ENCODE data around the gene LMNA.
"Not testable (repeated sequence)": the region's sequence is repeated elsewhere in the genome, so short reads cannot be mapped to it uniquely, and the experiment has no call there.

LMNA gene

DNA sequence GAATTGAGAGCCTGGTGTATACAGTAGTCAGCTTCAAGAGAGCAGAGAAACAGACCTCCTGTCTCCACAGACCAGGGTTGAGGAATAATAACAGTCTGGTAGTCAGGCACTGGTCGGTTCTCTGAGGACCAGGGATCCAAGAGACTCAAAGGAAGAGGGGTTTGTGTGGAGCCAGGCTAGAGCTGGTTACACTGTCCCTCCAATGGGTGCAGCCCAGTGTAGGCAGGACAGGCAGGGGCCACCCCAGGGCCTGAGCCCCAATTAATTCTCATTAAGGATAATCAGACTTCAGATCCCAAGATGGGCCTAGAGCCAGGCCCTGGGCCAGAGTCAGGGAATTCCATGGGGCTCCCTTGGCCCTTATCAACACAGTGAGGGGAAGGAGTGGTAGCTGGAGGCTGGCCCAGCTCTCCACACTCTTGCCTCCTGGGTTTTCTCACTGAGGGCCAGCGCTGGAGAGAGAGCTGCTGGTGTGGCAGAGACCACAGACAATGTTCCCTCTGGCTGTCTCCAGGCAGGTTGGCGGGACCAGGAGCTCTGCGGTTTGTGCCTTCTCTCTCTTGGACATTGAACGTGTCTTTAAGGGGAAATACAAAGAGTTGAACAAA is 48.0 kb downstream of the LMNA start:
- no peak for DNase-seq (ENCODE audit: low read depth in 3 of 3)

GRCh38 chr1:156163712-156164111 is 49.2 kb downstream of the LMNA start:
- no peak for DNase-seq (ENCODE audit: low read depth in 3 of 3)

DNA sequence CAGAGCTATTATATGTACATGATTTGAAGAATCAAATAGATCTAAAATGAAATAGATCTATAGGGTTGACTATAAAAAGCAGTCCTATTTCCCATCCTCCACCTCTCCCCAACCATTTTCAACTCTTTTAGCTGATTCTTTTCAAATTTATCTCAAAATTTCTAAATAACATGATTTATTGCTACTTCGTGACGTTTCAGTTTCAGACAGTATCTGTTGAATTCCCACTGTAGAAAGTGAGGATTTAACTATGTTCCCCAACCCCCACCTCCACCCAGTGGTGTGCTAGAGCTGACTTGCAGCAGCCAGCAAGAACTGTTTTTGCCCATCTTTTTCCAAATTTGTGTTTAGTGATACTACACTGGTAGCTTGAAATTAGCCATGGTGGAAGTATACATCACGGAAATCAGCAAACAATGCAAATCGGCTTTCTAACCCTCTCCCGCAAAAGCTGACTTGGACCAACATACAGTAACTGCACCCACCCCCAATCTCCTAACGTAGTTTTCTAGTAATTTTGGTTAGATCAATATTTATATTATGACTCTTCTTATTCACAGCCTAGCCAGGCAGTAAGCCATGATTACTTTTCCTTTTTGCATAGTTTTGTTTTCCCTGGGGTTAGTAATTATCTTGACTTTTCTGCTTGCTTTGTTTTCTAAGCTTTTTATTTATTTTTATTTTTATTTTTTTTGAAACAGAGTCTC is 49.8 kb downstream of the LMNA start:
- no peak for DNase-seq (ENCODE audit: low read depth in 3 of 3)

GRCh38 chr1:156165083-156165482 is 50.6 kb downstream of the LMNA start:
- no peak for DNase-seq (ENCODE audit: low read depth in 3 of 3)

DNA sequence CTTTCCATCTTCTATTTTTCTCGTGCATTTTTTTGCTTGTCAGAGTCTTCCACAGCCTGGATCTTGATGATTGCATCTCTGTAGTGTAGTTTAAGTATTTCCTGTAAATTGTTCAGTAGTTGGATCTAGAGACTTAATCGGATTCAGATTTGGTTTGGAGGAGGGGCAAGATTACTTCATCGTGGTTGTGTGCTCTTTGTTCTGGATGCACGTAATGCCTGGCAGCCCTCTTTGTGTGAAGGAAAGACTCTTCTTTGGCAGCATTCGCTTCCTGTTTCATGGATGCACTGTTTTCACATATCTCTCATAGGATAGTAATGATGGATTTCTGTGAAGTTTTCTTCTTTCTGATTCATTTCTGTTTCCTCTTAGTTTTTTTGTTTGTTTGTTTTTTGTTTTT is 53.0 kb downstream of the LMNA start:
- DNase-seq (ENCODE audit: low read depth in 3 of 3) = no peak

GRCh38 chr1:156172696-156173470 is 58.4 kb downstream of the LMNA start:
- no peak for DNase-seq (ENCODE audit: low read depth in 3 of 3)

- no peak for DNase-seq (ENCODE audit: low read depth in 3 of 3)
Measured at GRCh38 chr1:156176610-156177210, 62.2 kb downstream of the LMNA start.

DNA sequence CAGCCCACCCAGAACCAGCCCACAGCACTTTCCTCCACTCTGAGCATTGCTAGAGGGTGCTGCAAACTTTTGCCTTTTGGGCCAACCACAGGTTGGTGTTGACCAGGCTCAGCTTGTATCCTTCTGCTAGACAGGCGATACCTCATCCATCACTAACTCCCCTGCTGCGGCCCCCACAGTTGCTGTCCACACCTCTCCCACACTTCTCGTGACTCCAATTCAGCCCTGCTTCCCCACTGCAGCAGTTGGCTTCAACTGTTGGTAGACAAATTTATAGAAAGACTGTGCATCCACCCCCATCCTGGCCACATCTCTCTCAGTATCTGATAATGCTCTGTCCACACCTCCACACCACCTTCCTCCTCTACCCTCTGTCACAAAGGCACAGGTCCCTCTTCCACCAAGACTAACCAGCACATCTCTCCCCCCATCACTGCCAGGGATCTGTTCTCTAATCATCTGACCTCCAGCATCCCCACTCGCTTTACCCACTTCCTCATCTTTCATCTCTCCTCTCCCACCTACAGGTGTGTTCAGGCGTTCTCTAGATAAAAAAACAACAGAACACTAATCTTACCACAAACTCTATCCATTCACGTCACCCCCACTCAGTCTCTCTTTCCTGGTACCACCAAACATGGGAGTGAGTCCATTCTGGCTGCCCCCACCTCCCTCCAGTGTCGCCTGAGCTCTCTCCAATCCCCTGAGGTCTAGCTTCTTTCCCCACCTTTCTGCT is 63.6 kb downstream of the LMNA start:
- DNase-seq (ENCODE audit: low read depth in 3 of 3) = no peak

DNA sequence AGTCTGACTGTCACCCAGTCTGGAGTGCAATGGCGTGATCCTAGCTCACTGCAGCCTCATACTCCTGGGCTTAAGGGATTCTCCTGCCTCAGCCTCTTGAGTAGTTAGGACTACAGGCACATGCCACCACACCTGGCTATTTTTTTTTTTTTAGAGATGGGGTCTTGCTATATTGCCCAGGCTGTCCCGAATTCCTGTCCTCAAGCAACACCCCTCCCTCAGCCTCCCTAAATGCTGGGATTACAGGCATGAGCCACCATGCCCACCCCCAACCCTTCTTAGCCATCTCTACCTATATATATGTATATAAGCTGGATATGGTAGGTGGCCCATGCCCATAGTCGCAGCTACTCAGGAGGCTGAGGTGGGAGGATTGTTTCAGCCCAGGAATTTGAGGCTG is 66.0 kb downstream of the LMNA start:
- DNase-seq (ENCODE audit: low read depth in 3 of 3) = no peak

DNA sequence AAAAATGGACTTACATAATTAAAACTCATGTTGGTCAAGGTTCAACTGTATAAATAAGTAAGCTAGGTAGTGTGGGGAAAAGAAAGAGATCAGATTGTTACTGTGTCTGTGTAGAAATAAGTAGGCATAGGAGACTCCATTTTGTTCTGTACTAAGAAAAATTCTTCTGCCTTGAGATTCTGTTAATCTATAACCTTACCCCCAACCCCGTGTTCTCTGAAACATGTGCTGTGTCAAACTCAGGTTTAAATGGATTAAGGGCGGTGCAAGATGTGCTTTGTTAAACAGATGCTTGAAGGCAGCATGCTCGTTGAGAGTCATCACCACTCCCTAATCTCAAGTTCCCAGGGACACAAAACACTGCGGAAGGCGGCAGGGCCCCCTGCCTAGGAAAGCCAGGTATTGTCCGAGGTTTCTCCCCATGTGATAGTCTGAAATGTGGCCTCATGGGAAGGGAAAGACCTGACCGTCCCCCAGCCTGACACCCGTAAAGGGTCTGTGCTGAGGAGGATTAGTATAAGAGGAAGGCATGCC is 66.9 kb downstream of the LMNA start:
- DNase-seq (ENCODE audit: low read depth in 3 of 3) = not testable (repeated sequence)

DNA sequence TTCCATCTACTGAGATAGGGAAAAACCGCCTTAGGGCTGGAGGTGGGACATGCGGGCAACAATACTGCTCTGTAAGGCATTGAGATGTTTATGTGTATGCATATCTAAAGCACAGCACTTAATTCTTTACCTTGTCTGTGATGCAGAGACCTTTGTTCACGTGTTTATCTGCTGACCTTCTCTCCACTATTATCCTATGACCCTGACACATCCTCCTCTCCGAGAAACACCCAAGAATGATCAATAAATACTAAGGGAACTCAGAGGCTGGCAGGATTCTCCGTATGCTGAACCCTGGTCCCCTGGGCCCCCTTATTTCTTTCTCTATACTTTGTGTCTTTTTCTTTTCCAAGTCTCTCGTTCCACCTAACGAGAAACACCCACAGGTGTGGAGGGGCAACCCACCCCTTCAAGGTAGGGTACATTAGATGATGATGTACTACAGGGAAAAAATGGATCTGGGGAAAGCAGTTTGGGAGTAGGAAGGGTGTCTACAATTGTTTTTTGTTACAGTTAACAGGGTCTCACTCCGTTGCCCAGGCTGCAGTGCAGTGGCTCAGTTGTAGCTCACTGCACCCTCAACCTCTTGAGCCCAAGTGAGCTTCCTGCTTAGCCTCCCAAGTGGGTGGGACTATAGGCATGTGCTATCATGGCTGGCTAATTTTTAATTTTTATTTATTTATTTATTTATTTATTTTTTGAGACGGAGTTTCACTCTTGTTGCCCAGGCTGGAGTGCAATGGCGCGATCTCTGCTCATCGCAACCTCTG is 67.7 kb downstream of the LMNA start:
- not testable (repeated sequence) for DNase-seq (ENCODE audit: low read depth in 3 of 3)

DNA sequence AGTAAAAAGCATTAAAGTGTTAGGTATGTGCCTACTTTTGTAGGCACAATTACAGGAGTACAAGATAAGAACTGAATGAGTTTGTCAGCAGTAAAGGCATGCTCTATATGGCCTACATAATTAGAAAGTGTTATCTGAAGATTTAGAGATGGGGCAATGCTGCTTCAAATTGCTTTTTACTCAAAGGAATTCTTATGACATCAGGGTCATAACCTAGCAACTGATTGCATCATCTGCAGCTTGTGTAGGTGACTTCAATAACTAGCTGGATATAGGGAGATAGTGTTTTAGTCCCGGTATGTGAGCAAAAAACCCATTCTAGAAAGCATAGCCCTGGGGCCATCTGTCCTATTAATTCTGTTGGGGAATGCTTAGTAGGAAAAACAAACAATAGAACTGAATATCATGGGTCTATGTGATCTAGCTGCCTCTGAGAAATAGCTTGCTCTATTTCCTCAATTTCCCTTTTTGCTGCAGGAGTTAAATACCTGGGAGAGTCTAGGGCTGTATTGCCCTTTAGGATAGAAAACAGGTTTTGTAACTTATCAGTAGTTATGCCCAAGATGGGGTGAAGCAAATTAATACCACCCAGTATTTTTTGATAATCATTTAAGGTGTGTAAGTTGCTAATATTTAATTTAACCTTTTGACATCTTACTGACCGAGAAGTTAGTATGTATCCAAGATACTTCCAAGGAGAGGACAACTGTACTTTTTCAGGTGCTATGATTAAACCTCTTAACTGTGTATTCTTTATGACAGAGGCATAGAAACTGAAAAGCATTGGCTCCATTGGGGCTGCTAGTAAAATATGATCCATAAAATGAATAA is 72.1 kb downstream of the LMNA start:
- DNase-seq (ENCODE audit: low read depth in 3 of 3) = not testable (repeated sequence)
